Hematopoietic multipotent progenitor cell treated with erythropoietin and hydrocortisone succinate and interleukin-3 and kit ligand, for 8 days (in vitro differentiated cells): ENCODE results near the gene NSUN6.

Experiments
- DNase-seq: peaks from one replicate; pipeline ENCODE4 v3.0.0-alpha.2; 2015

The NSUN6 gene, protein sequence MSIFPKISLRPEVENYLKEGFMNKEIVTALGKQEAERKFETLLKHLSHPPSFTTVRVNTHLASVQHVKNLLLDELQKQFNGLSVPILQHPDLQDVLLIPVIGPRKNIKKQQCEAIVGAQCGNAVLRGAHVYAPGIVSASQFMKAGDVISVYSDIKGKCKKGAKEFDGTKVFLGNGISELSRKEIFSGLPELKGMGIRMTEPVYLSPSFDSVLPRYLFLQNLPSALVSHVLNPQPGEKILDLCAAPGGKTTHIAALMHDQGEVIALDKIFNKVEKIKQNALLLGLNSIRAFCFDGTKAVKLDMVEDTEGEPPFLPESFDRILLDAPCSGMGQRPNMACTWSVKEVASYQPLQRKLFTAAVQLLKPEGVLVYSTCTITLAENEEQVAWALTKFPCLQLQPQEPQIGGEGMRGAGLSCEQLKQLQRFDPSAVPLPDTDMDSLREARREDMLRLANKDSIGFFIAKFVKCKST

GRCh38 chr10:18651324-18652007 is at the start of gene NSUN6:
Gene NSUN6 (minus strand): TSS chr10:18651587. CDS start chr10:18651203, 384 bp downstream.
- peak; percentile 93 for DNase-seq

- DNase-seq: no peak
Measured at GRCh38 chr10:18699849-18700840, 48.8 kb upstream of the NSUN6 start.

- DNase-seq: no peak
Measured at GRCh38 chr10:18690541-18690940, 39.2 kb upstream of the NSUN6 start.

DNA sequence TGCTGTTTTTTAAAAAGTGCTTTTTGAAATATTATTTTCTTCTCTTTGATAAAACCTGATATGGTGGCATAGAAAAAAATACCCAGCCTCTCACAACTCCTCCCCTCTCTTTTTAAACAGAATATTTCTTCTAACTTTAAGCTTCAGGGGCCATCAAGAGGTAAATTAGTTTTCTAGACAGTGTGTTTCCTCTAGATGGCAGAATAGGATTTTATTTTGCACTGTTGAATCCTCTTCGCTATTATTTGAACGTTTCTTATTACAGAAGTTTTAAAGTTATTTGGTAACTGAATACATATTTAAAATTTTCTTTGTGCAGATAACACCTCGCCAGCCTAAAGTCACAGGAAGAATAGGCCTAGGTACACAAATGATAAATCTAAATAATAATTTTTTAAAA is 38.1 kb upstream of the NSUN6 start:
- peak; percentile 52 for DNase-seq

DNA sequence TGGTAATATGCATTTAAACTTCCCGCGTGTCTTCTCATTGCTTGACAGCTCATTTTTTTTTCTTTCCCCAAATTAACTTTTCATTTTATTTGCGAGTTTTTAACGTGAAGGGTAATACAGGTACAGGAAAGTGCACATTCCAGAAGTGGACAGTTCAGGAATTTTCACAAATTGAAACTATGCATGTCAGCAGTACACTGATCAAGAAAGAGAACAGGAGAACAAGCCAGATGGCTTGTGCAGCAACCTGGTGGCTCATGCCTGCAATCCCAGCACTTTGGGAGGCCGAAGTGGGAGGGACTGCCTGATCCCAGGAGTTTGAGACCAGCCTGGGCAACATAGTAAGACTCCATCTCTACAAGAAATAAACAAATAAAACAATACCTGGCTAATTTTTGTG is 36.3 kb upstream of the NSUN6 start:
- no peak for DNase-seq

GRCh38 chr10:18687195-18687594 is 35.8 kb upstream of the NSUN6 start:
- no peak for DNase-seq

DNA sequence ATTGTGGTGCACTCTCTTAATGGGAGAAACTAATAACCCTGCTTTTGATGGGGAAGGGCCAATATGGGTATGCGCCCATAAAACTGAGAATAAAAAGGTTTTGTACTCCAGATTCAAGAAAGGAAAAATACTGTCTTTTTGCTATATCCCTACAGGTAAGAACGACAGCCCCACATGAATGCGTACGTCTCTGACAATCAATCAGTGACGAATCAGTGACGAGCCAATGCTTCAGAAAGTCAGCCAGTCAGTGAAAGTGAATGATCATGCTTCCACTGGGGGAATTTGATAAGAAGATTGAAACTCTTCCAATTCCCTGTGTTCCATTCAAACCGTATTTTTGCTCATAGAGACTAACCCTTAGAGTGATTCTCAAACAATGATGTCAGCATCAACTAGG is 34.2 kb upstream of the NSUN6 start:
- DNase-seq: no peak

GRCh38 chr10:18684953-18685352 is 33.6 kb upstream of the NSUN6 start:
- no peak for DNase-seq

DNA sequence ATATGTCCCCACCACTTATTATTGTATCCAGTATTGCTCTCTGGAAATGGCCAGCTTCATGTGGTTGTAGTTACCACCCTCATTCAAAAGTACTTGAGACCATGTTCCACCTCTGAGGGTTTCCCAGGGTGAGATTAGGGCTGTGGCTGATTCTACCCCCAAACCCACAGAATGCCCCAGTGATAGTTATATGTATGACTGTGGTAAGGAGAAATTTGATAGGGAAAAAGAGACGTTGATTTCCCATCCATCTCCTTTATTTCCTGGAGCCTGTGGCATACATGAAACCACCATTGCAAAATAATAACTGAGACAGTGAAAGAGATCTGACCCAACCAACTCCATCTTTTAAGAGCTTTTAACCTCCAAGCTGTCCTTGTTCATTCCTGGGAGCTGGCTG is 33.0 kb upstream of the NSUN6 start:
- no peak for DNase-seq

DNA sequence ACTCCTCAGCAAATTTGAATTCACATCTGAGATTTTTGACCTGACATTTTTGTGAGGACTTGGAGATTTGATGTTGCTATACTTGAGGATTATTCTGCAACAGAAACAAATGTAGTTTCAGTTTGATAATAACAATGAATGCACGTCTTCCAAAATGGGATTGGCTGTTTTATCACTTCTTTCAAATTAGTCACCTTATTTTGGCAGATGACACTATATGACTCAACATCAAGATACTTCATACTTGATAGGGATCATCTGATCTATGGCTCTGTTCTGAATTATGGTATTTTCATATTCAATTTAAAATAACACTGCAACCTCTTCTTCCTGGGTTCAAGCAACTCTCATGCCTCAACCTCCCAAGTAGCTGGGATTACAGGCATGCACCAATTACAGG is 32.0 kb upstream of the NSUN6 start:
- no peak for DNase-seq

DNA sequence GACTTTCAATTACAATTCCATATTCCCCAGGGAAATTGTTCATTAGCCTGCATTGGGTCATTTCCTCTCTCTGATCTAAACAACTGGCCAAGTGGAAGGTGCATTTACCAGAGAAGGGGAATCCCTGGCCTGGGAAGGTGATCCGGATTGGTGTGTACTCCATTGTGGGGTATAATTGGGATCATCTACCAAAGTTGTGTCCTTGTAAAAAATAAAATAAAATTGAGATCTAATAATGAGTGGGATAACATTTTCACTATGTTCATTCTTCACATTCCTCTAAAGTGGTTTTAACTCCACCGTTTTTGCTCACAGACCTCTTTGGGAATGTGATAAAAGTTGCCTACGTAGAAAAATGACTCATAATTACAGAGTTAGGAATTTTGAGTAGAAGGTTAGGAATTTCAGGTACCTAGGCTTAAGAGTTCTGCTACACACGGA is 30.6 kb upstream of the NSUN6 start:
- no peak for DNase-seq

DNA sequence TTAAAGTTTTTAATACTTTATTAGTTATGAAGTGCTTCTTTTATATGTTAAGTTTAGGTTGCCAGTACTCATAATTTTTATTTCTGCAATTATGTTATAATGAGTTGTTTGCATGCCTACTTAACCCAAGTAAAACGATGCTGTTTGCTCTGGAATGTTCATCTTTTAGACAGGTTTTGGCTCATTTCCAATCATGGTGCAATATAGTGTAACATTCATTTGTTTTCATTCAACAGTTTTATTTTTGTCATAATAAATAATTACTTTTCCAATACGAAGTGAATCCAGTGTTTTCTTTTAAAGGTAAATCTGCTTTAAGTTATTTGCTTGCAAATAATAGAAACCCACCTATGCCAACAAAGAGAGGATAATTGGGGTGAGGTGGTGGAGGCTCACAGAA is 30.0 kb upstream of the NSUN6 start:
- DNase-seq: no peak

DNA sequence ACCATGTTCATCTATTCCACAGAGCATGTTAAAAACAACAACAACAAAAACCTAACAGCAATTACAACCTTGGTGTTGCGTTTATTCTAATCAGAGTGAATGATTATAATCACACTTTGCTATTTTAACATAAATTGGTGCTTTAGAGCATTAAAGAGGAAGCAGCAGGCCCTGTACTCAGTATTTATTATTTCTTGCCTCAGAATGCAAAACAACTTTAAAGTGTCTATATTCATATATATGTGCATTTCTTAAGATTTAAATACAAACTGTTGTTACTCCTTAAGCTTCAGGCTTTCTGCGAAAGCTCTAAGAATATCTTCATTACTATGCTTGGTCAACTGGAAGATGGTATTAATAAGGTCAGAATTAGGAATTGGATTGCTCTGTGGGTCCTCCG is 29.4 kb upstream of the NSUN6 start:
- no peak for DNase-seq

GRCh38 chr10:18675086-18675801 is 23.9 kb upstream of the NSUN6 start:
- DNase-seq: no peak

DNA sequence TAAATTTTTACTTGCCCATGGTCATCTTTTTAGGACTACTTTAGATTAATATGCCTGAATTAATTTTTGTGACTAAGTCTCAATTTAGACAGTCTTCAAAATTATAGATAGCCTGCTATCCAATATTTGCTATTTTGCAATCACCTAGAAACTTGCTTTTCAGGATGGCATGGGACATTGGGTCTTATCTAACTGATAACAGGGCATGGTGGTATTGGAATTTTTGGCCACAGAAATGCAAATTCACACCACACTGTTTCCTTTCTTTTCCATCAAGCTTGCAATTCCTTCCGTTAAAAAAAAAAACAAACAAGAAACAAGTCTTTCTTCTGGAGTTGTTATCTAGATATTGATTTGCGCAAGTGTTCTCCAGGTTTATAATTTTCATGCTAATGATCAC is 16.6 kb upstream of the NSUN6 start:
- no peak for DNase-seq

- DNase-seq: no peak
Measured at GRCh38 chr10:18666810-18667209, 15.4 kb upstream of the NSUN6 start.

- DNase-seq: no peak
Measured at GRCh38 chr10:18665815-18666558, 14.6 kb upstream of the NSUN6 start.

GRCh38 chr10:18664841-18665478 is 13.6 kb upstream of the NSUN6 start:
- peak; percentile 85 for DNase-seq

GRCh38 chr10:18660816-18661431 is 9.5 kb upstream of the NSUN6 start:
- DNase-seq: no peak

DNA sequence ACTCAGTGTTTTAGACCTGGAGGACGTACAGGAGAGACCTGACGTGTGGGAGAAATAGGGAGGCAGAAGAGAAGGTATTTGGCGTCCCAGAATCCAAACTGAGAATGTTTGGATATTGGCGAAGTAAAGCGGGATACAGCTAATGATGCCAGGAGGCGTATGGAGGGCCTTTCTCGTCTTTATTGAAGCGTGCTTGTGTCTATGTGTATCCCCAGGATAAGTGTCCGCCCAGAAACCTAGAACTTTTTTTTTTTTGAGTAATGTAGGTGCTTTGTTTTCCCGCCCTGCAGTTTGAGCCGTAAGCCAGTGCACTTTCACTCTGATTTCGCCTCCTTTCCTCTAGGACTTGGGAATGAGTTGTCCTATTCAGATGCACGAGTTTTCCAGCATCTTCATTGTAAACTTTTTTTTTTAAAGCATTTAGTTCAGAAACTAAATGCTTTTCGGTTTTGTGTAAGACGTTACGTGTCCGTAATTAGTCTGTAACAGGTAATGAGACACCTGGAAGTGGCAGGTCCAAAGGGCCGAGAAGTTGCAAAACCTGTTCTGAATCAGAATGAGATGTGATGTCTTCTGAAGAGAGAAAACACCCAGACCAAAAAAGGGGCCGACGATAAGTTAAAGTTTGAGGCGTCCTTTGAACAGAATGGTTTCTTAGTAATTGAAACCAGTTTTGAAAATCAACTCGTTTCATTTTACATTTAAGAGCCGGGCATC is 8.6 kb upstream of the NSUN6 start:
- DNase-seq: peak; percentile 51
